Bone marrow (tissue), 2 donors: ENCODE data around the gene KLK6.
"Not testable (repeated sequence)": the region's sequence is repeated elsewhere in the genome, so short reads cannot be mapped to it uniquely, and the experiment has no call there.

Experiments used
- DNase-seq, 2 donors: peaks; one replicate each; lab custom pipeline; 2025; lab: John Stamatoyannopoulos, UW

KLK6 gene

GRCh38 chr19:50992666-50993035 lies 23.3 kb upstream of the KLK6 start:
- DNase-seq: no peak

- not testable (repeated sequence) for DNase-seq
These were observed 15.0 kb upstream of the KLK6 start for GRCh38 chr19:50984416-50984815.

GRCh38 chr19:50983625-50984292 lies 14.4 kb upstream of the KLK6 start, which contains the start of gene KLK7:
KLK7 (minus strand) TSS chr19:50983917; CDS start chr19:50982399, 1,518 bp downstream.
- no peak for DNase-seq

- DNase-seq: no peak
These were observed 12.8 kb upstream of the KLK6 start for GRCh38 chr19:50982186-50982585.

GRCh38 chr19:50981587-50982146 lies 12.3 kb upstream of the KLK6 start:
- DNase-seq: no peak

GRCh38 chr19:50980208-50980607 lies 10.8 kb upstream of the KLK6 start:
- no peak for DNase-seq

- no peak for DNase-seq
These were observed 10.4 kb upstream of the KLK6 start for GRCh38 chr19:50979758-50980157.

GRCh38 chr19:50978772-50979390 lies 9.5 kb upstream of the KLK6 start:
- no peak for DNase-seq

GRCh38 chr19:50977626-50978025 lies 8.2 kb upstream of the KLK6 start:
- DNase-seq: no peak

- DNase-seq: no peak
These were observed 6.4 kb upstream of the KLK6 start for GRCh38 chr19:50975766-50976165.

- no peak for DNase-seq
These were observed 5.5 kb upstream of the KLK6 start for GRCh38 chr19:50974702-50975556.

- no peak for DNase-seq
These were observed 3.5 kb upstream of the KLK6 start for GRCh38 chr19:50972795-50973376.

- DNase-seq: not testable (repeated sequence)
These were observed 419 bp upstream of the KLK6 start for GRCh38 chr19:50969810-50970209.

- no peak for DNase-seq
These were observed 527 bp downstream of the KLK6 start for GRCh38 chr19:50968716-50969412.

GRCh38 chr19:50967929-50968715 lies 1.3 kb downstream of the KLK6 start:
- no peak for DNase-seq

GRCh38 chr19:50964266-50964665 lies 5.1 kb downstream of the KLK6 start:
- DNase-seq: no peak

- DNase-seq: no peak
These were observed 6.0 kb downstream of the KLK6 start for GRCh38 chr19:50963381-50963780.

- no peak for DNase-seq
These were observed 7.1 kb downstream of the KLK6 start for GRCh38 chr19:50962245-50962644.

- DNase-seq: no peak
These were observed 9.5 kb downstream of the KLK6 start for GRCh38 chr19:50959731-50960500.

- no peak for DNase-seq
These were observed 11.8 kb downstream of the KLK6 start for GRCh38 chr19:50957587-50957986.
